GM21529 (cell line): ENCODE results near the gene MDM1.
A peak's percentile ranks its signal among the peaks of the same experiment; 100 is the strongest.

Source experiments
- ATAC-seq: cut with Tn5 transposase; IDR thresholded peaks from one replicate; pipeline ENCODE4 v1.9.1; 2021; ENCODE audit not compliant: unreplicated experiment

Gene MDM1

GRCh38 chr12:68326716-68327115, 5.4 kb downstream of the MDM1 start:
- ATAC-seq: no peak

DNA sequence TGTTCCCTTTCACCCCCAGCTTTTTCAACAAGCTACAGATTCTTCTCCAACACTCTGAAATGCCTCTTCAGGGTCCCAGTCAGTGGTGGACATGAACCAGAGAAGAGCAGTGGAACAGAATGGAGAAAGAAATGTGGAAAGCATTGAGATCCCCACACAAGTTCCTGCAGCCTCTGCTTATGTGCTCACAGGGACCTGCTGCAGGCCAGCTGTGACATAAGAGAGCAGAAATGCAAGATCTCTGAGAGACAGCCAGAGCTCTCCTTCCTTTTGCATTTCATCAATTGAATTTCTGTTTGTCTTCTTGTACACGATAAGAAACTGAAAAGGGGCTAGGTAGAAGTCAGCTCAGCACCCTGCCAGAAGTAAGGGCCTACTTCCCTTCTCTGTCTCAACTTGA, 6.2 kb downstream of the MDM1 start:
- ATAC-seq: no peak

DNA sequence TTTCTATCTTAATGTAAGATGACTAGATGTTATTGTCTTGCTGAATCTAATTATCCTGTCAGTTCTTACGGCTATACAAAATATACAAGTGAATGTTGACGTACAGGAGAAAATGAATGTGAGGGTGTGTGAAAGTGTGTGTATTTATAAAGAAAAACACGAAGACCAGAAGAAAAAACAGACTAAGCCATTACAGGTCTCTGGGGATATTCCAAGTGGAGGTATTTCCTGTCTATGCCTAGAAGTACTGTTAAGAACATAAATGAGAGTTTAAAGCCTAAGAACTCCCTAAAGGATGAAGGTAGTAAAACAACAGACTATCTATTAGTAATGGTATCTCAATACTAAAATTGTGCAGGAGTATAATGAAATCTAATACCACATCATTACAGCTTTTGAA, 7.6 kb downstream of the MDM1 start:
- ATAC-seq: no peak

DNA sequence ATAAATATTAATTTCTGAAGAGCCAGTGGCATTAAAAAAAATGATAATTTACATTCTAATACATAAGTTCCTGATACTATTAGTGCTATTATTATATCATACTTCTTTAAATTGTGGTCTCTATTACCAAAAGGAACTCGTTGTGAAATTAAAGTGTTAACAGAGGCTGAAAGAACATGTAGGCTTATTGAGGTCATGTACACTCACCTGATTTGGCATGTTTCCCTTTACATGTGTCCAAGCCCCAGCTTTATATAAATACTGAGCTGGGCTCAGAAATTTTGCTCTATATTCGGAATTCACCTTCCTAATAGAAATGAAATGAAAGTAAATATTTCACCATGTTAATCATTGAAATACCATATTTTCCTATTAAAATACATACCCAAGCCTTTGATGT, 11.0 kb downstream of the MDM1 start:
- ATAC-seq: no peak

GRCh38 chr12:68319988-68320623, 12.1 kb downstream of the MDM1 start:
- no peak for ATAC-seq

DNA sequence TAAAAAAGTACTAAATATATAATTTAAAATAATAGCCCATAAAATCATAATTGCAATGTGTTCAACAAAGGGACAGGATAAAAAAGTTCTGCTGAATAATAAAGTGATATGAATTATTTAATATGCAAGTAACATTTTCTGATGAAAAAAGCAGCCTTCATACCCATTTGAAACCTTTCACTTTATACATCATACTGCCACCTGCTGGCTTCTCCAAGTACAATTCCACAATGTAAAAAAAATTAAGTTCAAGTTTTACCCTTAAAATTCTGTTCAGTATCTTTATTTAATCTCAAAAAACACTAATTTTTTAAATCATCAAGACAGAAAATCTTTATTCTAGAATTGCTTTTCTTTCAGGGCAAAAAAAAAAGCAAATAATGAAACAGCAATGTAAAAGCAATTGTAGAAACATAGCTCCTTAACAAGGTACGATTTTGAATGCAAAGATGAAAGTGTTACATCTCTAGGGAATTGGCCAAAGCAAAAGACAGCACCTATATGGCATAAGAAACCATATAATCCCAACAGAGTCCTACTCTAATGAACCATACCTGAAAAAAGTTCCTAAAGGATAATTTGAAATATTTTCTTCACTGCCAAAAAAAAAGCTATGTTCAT, 15.0 kb downstream of the MDM1 start:
- ATAC-seq: no peak

DNA sequence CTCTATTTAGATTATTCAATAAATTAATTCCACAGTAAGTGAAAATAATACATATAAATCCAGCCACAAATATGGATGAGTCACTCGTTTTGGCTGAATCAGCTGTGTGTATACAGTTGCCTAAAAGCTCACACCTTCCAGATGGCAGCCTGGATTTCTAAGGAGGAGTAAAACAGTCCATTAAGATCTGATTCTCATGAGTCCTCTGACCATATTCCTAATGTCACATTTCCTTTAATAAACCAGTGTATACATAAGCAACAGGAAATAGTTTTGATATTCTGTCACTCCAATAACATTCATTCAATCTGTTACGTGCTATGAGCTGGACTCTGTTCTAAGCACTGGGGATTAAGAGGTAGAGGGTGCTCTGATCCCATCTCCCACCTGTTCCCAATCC, 21.8 kb downstream of the MDM1 start:
- ATAC-seq: no peak

GRCh38 chr12:68306564-68306963, 25.6 kb downstream of the MDM1 start:
- ATAC-seq: peak; percentile 50

- peak; percentile 59 for ATAC-seq
Measured at GRCh38 chr12:68305278-68305677, 26.9 kb downstream of the MDM1 start.

DNA sequence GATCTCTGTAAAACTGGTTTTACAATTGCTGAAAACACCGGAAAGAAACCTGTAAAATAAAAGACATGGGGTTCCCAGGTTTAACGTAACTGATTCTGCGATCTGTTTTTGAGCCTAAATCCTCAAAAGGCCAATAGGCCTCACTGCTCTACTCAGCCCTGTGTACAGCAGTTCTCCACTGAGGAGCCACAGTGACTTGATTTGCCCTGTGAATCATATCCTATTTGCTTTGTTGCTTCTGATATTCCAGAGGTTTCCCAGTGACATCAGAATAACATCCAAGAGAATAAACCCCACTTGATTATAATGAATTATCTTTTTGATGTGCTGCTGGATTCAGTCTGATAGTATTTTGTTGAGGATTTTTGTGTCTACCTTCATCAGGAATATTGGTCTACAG, 27.5 kb downstream of the MDM1 start:
- no peak for ATAC-seq

GRCh38 chr12:68303850-68304249, 28.3 kb downstream of the MDM1 start:
- ATAC-seq: no peak

GRCh38 chr12:68297929-68298328, 34.2 kb downstream of the MDM1 start:
- ATAC-seq: no peak

DNA sequence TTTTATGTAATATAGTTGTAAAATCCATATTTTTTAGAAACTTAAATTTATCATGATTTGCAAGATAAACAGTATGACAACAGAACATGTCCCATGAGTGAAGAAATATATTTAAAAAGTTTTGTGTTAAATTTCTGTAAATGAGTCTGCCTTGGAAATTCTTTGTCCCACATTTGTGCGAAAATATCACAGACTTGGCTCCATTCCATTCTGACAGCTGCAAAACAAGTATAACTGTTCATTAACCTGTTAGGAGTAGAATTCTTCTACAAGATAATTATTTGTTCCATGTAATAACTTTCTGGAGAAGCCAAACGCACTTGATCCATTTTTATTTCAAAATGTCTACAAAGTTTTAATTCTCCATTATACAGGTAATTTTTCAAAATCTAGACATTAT, 37.9 kb downstream of the MDM1 start:
- ATAC-seq: no peak

DNA sequence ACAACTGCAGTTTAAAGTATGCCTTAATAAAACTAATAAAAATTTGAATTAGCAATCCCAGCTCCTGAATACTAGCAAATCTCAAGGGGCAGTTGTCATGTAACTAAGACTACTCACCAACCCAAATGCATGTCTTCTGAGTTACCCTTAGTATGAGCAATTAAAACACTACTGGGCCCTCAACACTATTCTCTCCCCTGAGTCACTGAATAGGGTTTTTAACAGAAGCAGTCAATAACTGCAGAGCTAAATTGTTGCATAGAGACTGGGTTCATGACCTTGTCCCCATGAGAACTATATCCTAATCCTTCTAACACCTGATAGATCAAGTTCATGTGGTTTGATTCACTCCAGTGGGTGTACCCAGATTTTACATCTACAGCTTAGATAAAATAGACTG, 38.8 kb downstream of the MDM1 start:
- no peak for ATAC-seq

GRCh38 chr12:68292151-68292943, 39.8 kb downstream of the MDM1 start:
- no peak for ATAC-seq

DNA sequence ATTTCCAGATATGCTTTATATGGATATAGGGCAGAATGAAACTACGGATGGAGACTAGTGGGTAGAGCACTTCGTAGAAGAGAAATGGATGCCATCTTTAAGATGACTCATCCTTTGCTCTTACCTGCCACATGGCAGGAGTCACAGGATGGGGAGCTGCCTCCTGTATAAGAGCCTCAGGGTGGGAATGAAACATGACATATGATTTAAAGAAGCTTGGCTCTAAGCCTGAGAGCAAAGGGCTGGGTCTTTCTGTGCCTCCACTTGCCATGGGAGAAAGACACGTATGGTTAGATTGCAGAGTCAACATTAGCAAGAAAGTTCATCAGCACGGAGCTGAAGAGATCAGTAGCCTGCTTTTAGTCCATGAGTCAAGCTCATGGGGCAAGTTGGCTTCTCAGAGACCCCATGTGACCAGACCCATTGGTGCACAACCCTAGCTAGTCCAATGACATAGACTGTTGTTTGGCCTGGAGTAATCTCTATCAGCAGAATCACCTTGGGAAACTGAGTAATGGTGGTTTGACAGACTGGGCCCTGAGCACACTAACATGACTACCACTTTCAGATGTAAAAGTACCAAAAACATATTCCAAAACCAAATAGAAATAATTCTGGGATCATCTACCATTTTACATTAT, 40.6 kb downstream of the MDM1 start:
- ATAC-seq: no peak

- ATAC-seq: peak; percentile 99
Measured at GRCh38 chr12:68290126-68290525, 42.0 kb downstream of the MDM1 start.

GRCh38 chr12:68287106-68287505, 45.1 kb downstream of the MDM1 start:
- ATAC-seq: no peak

- ATAC-seq: no peak
Measured at GRCh38 chr12:68286396-68286795, 45.8 kb downstream of the MDM1 start.

DNA sequence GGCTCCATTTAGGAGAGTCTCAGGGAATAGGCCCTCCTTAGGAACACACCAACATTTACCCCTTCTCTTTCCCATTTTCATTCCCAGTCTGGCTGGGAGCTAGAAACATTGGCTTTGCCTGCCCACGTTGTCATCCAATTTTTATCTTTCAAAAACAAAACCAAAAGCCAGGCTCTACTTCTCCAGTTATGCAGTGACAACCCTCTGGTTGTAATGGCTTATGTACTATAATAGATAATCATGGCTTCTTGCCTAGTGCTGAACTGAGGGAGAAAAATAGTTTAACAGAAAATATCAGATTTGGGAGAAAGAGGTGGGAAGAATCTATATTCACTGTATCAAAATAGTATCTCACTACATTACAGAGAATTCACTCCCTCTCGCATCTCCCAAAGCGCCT, 46.6 kb downstream of the MDM1 start:
- ATAC-seq: no peak

GRCh38 chr12:68281322-68282077, 50.7 kb downstream of the MDM1 start:
- ATAC-seq: no peak
